Stimulated activated CD8-positive, alpha-beta memory T cell treated with anti-CD3 and anti-CD28 coated beads, Interleukin-4, amount 100 ng/mL, for 24 hours (primary cell): ENCODE results near the gene HHEX.

ENCODE experiments used
- DNase-seq: peaks from one replicate; pipeline ENCODE4 v3.0.0-alpha.2; 2020; ENCODE audit warnings: low read depth

HHEX gene

DNA sequence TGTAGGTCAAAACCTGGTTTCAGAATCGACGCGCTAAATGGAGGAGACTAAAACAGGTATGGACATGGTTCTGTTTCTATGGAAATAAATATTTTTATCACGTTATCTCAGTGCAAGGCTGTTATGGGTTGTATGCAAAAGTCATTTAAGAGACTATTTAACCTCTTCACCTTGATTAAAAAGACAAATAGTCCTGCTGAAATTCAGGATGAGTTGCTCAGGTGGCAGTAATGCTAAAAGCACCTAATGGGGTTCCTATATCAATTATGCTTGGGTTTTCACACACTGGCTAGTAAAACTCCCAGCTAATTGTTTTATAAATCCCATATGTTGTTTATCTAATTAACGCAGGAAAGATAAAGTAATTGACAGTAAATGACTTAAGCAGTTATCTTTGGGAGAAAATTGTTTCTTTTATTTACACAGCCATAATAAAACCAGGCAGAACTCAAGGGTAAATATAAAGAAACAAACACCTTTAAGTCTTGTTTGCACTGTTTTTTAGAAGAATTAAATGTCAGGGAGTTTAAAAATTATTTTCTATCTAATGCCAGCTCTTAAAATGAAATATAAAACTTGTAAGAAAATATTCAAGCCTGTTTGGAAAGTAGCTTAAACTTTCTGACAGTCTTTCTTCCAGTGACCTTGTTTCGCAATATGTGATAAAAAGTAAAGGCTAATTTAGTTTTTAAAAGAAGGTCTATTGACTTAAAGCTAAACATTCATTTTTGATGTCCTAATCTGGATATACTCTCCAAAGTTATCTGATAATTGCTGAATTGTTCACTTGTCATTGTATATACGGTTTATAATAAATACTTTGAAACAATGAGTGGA, 3.2 kb downstream of the HHEX start:
- DNase-seq = no peak

- no peak for DNase-seq
These were observed 3.8 kb downstream of the HHEX start for GRCh38 chr10:92693534-92693893.

- DNase-seq = no peak
These were observed 6.2 kb downstream of the HHEX start for GRCh38 chr10:92695679-92696605.

GRCh38 chr10:92696606-92697383, 7.0 kb downstream of the HHEX start:
- no peak for DNase-seq

DNA sequence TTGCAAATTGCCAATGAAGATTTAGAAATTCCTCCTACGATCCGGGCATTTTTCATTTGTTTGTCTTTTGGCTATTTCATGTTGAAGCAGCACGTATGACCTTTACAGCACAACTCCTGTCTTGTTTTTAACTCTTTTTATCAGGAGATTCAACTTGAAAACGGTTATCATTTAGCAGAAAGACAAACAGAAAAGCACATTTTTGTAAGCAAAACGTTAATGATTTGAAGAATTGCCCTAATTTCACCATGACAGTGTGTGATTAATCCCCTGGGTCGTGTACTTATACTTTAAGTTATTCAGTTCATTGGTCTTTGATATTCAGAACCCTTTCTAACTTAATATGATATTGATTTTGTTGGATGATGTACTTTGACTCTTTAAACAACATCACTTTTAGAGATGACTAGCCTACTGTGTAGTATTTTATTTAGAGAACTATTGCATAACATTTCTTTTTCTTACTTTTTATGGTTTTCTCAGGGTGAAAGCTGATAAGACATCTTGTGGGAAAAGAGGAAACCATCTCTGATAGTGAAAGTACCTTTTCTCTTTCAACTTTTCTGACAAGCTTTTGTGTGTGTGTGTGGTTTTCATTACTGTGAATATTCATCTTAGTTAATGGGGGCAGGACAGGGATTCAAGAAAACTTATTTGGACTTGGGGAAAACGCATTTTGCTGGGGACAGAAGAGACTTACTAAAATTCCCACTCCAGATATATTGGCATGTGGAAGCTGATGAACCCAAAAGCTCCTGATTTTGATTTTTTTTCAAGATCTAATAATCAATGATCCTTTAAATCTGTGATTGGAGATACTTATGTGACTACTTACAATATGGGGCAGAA, 8.1 kb downstream of the HHEX start:
- no peak for DNase-seq

DNA sequence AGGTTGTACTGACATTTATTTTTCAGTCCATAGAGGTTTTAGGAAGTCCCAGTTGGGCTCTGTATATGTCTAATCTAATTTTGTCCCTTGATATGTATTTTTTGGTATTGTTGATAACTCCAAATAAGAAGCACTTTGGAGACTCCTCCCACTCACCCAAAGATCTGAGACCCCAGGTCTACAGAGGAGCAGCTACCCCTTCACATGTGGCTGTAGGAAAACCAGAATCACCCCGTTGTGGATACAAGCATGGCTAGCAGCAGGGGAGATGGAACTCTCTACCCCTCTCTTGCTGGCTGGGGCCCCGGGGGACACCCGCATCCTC, 9.4 kb downstream of the HHEX start:
- no peak for DNase-seq

GRCh38 chr10:92699518-92700381, 10.0 kb downstream of the HHEX start:
- DNase-seq = no peak

GRCh38 chr10:92702301-92702916, 12.7 kb downstream of the HHEX start:
- DNase-seq = no peak

GRCh38 chr10:92712016-92712889, 22.5 kb downstream of the HHEX start:
- DNase-seq = no peak

DNA sequence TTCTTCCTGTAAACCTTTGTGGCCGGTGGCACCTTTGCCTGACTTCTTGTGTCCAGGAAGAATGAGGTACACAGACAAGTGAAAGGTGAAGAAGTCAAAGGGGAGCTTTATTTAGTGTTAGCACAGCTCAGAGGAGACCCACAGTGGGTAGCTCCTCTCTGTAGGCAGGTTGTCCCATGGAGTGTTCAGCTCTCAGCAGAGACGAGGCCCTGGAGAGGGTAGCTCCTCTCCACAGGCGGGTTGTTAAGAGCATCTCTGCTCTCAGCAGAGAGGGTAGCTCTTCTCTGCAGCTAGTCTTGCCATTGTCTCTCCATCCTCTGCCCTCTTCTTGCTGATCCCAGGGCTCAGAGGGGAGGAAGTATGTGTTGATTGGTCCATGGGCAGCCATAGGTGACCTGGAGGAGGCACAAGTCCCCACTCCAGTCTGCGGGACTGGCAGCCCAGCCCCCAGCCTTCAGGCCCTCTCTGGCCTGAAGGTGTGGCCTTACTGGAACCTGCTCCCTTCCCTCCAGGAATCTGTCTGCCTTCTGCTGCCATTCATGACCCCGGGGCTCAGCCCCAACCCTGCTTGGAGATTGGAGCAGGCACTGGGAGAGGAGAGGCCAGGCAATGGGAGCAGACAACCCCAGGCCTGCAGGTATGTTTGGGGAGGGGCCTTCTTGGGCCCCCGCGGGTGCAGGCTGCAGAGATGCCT, 24.5 kb downstream of the HHEX start:
- DNase-seq = no peak

DNA sequence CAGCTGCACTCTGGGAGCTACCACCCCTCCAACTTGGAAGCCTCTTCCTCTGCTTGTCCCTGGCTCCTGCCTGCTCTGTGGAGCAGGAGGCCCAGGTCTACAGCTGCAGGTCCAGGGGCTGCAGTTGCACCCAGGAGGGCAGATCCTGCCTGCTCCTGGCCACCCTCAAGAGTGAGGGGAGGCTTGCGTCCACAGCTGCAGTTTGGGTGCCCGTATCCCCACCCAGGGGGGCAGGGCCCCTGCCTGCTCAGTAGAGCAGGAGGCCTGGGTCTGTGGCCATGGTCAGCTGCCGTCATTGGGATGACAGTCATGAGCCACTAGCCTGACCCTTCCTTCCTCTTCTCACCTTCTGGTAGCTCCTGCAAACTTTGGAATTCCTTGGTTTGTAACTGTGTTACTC, 25.1 kb downstream of the HHEX start:
- no peak for DNase-seq

DNA sequence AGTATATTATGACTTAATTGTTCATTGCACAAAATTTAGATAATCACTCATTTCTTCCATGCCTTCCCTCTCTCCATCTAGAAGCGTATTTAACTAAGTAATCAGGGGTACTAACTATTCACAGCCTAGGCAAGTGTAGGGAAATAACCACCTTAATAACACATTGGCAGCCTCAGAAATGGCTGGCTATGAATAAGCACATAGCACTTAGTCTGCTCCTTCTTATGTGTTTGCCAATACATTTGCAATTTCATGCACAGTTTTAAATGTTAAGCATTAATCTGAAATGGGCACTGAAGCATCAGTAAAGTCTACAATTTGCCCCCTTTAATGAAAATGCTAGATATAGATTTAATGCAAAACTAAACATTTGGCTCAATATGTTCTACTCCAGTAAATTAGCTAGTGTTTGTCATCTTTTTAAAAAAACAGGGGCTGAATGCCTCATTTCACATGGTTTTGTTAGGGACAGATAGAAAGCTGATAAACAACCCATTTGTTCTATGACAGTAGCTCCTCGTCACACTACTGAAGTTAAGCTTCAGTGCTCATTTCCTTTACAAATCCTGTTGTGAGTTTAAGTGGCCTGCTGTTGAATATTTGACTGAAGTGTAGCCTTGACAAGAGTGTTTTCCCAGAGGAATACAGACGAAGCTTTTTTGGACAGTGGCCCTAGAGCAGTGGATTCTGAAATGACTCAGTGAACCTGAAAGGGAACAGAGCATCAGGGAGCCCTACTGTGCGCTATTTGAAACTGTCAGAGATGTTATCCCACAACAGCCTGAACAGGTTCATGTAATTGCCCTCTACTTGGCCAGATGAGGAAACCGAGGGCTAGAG, 30.5 kb downstream of the HHEX start:
- no peak for DNase-seq

DNA sequence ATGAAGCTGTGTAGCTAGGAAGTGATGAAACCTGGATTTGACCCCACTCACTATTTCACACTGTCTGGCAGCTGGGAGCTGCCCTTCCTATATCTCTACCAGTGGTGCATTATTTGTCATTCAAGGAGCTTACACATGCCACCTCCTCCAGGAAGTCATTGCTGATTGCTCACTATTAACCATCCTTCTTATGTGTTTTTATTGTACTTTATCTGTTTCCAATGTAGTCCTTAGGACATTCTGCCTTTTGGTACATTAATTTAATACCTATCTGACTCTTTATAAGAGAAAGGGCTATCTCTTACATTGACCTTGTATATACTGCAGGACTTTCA, 31.0 kb downstream of the HHEX start:
- no peak for DNase-seq

- no peak for DNase-seq
These were observed 32.6 kb downstream of the HHEX start for GRCh38 chr10:92722349-92722748.

DNA sequence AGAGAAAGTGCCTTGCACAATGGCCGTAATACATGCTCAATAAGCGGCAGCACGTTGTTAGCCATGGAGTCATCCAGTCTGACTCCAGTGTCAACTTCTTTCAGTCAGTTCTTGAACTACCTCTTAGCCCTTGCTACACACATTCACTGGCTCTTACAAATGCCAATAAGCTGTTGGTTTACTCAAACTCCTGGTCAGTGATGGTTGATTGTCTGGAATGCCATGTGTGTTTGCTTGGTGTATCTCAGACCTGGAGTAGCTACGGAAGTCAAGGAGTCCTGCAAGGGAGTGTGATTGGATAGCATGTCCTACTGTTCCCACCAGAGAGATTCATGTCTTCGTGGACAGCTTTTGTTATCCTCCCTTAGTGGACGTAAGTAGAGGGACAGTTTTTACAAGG, 37.4 kb downstream of the HHEX start:
- DNase-seq = no peak

DNA sequence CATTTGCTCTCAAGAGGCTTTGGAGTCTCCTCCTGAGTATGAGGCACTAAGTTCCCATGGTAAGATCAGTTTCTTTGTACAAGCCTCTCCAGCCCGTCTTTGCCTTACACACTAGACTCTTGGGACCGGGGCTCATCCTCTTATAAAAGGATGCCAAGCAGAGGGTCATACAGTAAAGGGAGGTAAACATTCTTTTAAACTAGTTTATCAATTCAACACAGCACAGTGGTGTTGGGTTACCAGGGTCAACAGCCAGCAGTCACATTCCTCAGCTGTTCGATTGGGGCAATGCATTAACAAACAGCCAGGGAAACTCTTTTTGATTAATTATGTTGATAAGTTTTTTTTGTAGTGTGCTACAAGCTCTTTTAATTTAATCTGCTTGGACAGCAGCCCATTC, 37.8 kb downstream of the HHEX start:
- no peak for DNase-seq

DNA sequence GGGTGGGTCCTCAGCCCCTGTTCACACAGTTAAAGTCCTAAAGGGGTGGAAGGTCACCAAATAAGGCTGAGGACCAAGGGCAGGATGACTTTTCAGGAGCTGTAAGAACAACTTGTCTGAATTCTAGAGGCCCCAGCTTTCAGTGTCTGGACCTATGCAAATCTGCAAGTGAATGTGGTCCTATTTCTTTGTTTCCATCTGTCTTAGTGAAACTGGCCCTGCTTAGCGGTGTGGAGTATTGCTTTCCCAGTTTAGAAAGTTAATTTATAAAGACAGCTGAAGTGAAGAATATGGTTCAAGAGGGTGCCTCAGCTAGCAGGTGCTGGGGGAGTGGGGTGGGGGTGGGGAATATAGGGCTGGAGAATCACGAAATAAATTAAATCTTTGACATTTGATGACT, 40.1 kb downstream of the HHEX start:
- DNase-seq = no peak

- no peak for DNase-seq
These were observed 43.2 kb downstream of the HHEX start for GRCh38 chr10:92732958-92733357.
